ENCODE data around the gene LTBP1.

DNA sequence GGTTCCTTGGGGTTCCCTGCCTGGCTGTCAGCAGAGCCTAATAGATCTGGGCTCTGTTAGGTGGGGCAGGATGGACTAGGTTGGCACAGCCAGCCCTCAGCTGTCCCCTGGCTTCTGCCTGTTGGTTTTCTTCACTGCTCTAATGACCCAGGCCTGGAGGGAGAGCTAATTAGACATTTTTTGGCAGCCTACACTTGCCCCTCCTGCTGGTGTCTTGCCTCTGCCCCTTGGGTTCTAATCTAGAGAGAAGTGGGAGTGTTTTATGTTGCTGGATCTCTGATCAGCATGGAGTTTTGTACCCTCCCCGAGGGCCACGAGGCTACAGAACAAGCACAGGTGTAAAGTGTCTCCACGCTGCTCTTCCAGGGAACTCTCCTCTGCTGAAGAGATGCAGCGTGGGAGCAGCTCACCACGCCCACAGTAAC lies 330.3 kb downstream of the LTBP1 start:
- TF ChIP-seq, protein P1, sequence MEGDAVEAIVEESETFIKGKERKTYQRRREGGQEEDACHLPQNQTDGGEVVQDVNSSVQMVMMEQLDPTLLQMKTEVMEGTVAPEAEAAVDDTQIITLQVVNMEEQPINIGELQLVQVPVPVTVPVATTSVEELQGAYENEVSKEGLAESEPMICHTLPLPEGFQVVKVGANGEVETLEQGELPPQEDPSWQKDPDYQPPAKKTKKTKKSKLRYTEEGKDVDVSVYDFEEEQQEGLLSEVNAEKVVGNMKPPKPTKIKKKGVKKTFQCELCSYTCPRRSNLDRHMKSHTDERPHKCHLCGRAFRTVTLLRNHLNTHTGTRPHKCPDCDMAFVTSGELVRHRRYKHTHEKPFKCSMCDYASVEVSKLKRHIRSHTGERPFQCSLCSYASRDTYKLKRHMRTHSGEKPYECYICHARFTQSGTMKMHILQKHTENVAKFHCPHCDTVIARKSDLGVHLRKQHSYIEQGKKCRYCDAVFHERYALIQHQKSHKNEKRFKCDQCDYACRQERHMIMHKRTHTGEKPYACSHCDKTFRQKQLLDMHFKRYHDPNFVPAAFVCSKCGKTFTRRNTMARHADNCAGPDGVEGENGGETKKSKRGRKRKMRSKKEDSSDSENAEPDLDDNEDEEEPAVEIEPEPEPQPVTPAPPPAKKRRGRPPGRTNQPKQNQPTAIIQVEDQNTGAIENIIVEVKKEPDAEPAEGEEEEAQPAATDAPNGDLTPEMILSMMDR (IDR thresholded peaks at IDR 0.05) = no peak
- no peak for TF ChIP-seq POLR2AphosphoS5 (IDR thresholded peaks at IDR 0.05; ENCODE audit: insufficient read depth in 1 of 2, low read depth in 1 of 2)

All from vagina (tissue), 2 donors.